GM21528 (cell line): ENCODE measurements around the gene TEKT3.

ENCODE experiments used
- ATAC-seq: cut with Tn5 transposase; IDR thresholded peaks from one replicate; pipeline ENCODE4 v1.9.1; 2021; ENCODE audit warnings: mild to moderate bottlenecking, moderate library complexity; ENCODE audit not compliant: unreplicated experiment, low FRiP score

The TEKT3 gene

GRCh38 chr17:15341385-15341849 lies at the start of gene TEKT3:
TSS of gene TEKT3 (minus strand) at chr17:15341597. CDS start at chr17:15331585, 10,012 bp downstream.
- no peak for ATAC-seq

GRCh38 chr17:15388356-15389041 lies 47.1 kb upstream of the TEKT3 start:
- no peak for ATAC-seq

GRCh38 chr17:15386083-15386482 lies 44.7 kb upstream of the TEKT3 start:
- ATAC-seq, result no peak

GRCh38 chr17:15385305-15385704 lies 43.9 kb upstream of the TEKT3 start:
- no peak for ATAC-seq

- ATAC-seq, result no peak
These were observed 42.9 kb upstream of the TEKT3 start for GRCh38 chr17:15384142-15384787.

- ATAC-seq, result no peak
These were observed 41.5 kb upstream of the TEKT3 start for GRCh38 chr17:15382914-15383313.

GRCh38 chr17:15381707-15382106 lies 40.3 kb upstream of the TEKT3 start:
- no peak for ATAC-seq

- ATAC-seq, result no peak
These were observed 39.0 kb upstream of the TEKT3 start for GRCh38 chr17:15380446-15380845.

GRCh38 chr17:15379659-15380058 lies 38.3 kb upstream of the TEKT3 start:
- ATAC-seq, result no peak

GRCh38 chr17:15378243-15378642 lies 36.8 kb upstream of the TEKT3 start:
- no peak for ATAC-seq

GRCh38 chr17:15377616-15378015 lies 36.2 kb upstream of the TEKT3 start:
- no peak for ATAC-seq

- ATAC-seq, result no peak
These were observed 35.8 kb upstream of the TEKT3 start for GRCh38 chr17:15377200-15377599.

GRCh38 chr17:15371376-15372130 lies 30.2 kb upstream of the TEKT3 start:
- no peak for ATAC-seq

- ATAC-seq, result no peak
These were observed 27.2 kb upstream of the TEKT3 start for GRCh38 chr17:15368600-15368999.

- ATAC-seq, result no peak
These were observed 24.6 kb upstream of the TEKT3 start for GRCh38 chr17:15366026-15366425.

GRCh38 chr17:15364615-15365014 lies 23.2 kb upstream of the TEKT3 start:
- ATAC-seq, result no peak

GRCh38 chr17:15363702-15364101 lies 22.3 kb upstream of the TEKT3 start:
- no peak for ATAC-seq

GRCh38 chr17:15361592-15361991 lies 20.2 kb upstream of the TEKT3 start:
- ATAC-seq, result no peak

GRCh38 chr17:15361151-15361550 lies 19.8 kb upstream of the TEKT3 start:
- no peak for ATAC-seq

- ATAC-seq, result no peak
These were observed 12.9 kb upstream of the TEKT3 start for GRCh38 chr17:15354256-15354655.

GRCh38 chr17:15351925-15352324 lies 10.5 kb upstream of the TEKT3 start:
- ATAC-seq, result no peak
